Gastrocnemius medialis (tissue), 4 donors: ENCODE data around the gene HBQ1.
"Not testable (repeated sequence)": the region's sequence is repeated elsewhere in the genome, so short reads cannot be mapped to it uniquely, and the experiment has no call there.

Experiments used
- POLR2A ChIP-seq, 2 donors: fragments of 450-650 bp; IDR thresholded peaks; one replicate each; pipeline ENCODE4 v1.6.1; 2017; ENCODE audit warnings: antibody characterized with exemption in 2 of 2, mild to moderate bottlenecking in 2 of 2, moderate library complexity in 2 of 2
- TF ChIP-seq, protein P1 (sequence below), 5 experiments: fragments of 450-650 bp in 3 of 5; fragments of 200-600 bp in 2 of 5; sonication (generic) in 2 of 5; IDR thresholded peaks in 4 of 5; conservative IDR thresholded peaks in 1 of 5; 1 replicate in 4 of 5; 2 replicates in 1 of 5; pipeline ENCODE4 v1.5.1; 2016 to 2019; ENCODE audit warnings: antibody characterized with exemption in 5 of 5, mild to moderate bottlenecking in 3 of 5, moderate library complexity in 3 of 5

DNA sequence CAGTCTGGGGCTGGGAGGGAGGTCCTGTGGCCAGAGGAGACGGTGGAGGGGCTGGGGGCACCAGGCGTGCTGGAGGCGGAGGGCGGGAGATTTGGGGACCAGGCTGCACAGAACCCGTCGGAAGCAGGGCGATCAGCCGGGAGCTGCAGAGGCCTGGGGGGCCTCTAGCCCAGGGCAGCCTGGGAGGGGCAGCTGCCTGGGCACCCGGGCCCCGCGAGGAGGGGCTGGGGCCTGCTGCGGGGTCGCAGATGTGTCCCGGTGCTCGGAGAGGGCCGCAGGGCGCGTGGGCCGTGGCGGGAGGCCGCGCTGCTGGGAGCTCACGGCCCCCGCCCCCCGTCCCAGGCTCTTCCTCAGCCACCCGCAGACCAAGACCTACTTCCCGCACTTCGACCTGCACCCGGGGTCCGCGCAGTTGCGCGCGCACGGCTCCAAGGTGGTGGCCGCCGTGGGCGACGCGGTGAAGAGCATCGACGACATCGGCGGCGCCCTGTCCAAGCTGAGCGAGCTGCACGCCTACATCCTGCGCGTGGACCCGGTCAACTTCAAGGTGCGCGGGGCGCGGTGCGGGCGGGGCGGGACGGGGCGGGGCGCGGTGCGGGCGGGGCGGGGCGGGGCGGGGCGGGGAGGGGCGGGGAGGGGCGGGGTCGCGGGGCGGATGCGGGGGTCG, 26.6 kb upstream of the HBQ1 start:
- TF ChIP-seq, protein P1, sequence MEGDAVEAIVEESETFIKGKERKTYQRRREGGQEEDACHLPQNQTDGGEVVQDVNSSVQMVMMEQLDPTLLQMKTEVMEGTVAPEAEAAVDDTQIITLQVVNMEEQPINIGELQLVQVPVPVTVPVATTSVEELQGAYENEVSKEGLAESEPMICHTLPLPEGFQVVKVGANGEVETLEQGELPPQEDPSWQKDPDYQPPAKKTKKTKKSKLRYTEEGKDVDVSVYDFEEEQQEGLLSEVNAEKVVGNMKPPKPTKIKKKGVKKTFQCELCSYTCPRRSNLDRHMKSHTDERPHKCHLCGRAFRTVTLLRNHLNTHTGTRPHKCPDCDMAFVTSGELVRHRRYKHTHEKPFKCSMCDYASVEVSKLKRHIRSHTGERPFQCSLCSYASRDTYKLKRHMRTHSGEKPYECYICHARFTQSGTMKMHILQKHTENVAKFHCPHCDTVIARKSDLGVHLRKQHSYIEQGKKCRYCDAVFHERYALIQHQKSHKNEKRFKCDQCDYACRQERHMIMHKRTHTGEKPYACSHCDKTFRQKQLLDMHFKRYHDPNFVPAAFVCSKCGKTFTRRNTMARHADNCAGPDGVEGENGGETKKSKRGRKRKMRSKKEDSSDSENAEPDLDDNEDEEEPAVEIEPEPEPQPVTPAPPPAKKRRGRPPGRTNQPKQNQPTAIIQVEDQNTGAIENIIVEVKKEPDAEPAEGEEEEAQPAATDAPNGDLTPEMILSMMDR (IDR thresholded peaks at IDR 0.05 in 4 of 5, conservative IDR thresholded peaks at IDR 0.05 in 1 of 5): not testable (repeated sequence)
- not testable (repeated sequence) for TF ChIP-seq POLR2A (IDR thresholded peaks at IDR 0.05)
